ENCODE data around the gene SNRNP35. TPM values are rescaled to one million over a fixed set of nuclear protein-coding genes. Genes with fewer than 3 reads are reported as not detected.
A peak's percentile ranks its signal among the peaks of the same experiment; 100 is the strongest.
"Not testable (repeated sequence)": the region's sequence is repeated elsewhere in the genome, so short reads cannot be mapped to it uniquely, and the experiment has no call there.

The SNRNP35 gene
- total RNA-seq, 1 donor from 2014 or later, result 23.2 TPM

DNA sequence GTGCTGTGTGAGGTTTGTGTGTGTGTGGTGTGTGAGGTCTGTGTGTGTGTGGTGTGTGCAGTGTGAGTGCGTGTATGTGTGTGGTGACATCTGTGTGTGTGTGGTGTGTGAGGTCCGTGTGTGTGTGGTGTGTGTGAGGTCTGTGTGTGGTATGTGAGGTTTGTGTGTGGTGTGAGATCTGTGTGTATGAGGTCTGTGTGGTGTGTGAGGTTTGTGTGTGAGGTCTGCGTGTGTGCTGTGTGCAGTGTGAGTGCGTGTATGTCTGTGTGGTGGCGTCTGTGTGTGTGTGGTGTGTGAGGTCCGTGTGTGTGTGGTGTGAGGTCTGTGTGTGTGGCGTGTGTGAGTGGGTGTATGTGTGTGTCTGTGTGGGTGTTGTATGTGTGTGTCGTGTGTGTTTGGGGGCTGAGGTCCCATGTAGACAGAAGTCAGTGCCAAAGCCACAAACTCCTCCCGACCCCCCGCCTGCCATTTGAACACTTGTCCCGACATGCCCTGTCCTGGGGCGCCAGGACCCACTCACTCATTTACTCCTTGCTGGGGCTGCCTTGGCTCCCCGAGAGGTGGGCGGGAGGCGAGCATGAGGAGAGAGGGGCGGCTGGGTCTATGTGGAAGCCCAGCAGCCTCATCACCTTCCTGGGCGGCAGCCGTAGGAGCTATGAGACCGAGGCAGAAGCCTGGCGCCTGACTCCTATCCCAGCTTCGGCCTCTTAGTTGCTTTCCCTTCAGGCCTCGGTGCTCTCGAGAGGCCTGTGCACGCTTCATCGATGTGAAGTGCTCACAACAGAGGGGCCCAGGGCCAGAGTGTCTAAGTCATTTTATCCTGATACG lies 55.1 kb downstream of the SNRNP35 start:
- ATAC-seq, result peak; percentile 47

DNA sequence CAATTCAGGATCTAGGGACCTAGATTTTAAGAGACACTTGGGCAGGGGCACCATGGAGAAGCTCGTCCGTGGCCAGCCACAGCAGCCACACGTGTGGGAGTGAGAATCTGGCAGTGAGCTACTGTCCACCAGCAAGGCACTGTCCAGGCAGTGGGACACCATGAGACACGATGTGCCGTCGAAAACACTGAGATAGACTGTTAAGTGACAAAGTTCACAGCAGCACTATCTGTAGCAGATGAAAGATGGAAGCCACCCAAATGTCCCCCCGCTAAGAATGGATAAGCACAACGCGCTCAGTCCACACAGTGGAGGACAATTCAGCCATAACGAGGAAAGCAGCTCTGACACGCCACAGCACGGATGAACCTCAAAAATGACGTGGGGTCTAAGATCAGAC lies 55.9 kb downstream of the SNRNP35 start:
- DNase-seq (peak; percentile 42), ATAC-seq (peak; percentile 54)
- intact Hi-C loops (cut with micrococcal nuclease), result no loop called here

More for the DNA sequence above, 55.1 kb downstream of the SNRNP35 start:
- DNase-seq, result no peak
- intact Hi-C loops (cut with micrococcal nuclease), result no loop called here

DNA sequence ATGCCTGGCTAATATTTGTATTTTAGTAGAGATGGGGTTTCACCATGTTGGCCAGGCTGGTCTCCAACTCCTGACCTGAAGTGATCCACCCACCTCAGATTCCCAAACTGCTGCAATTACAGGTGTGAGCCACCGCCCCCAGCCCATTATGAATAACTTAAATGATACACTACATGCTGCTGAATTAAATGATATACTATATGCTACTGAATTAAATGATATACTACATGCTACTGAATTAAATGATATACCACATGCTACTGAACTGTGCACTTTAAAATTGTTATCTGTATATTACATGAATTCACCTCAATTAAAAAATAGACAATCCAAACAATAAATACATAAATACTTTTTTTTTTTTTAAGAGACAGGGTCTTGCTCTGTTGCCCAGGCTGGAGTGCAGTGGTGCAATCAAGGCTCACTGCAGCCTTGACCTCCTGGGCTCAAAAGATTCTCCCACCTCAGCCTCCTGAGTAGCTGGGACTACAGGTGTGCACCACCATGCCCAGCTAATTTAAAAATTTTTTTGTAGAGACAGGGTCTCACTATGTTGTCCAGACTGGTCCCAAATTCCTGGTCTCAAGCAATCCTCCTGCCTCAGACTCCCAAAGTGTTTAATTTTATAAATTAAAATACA lies 56.8 kb downstream of the SNRNP35 start:
- intact Hi-C loops (cut with micrococcal nuclease); ATAC-seq: not testable (repeated sequence)

DNA sequence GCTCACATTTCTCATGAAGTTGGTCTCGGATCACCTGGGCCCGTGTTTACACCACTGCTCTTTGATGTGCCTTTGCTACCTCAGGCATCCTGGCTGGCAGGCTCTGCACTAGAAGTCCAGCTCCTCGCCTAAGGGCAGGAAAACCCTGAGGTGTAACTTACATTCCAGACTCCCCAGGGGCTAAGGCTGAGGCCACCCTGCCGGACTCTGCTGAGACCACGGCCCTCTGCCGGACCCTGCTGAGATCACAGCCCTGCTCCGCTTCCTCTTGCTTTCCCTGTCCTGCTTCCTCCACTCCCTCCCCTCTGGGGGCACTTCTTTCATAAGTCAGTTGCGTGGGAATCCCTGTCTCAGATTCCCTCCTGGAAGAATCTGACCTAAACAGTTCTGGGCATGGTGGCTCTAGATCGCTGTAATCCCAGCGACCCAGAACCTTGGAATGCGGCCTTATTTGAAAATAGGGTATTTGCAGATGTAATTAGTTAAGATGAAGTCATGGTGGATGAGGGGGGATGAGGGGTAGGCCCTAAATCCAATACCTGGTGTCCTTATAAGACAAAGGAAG lies 58.4 kb downstream of the SNRNP35 start:
- no peak for ATAC-seq
- intact Hi-C loops (cut with micrococcal nuclease), result no loop called here

More for the DNA sequence above, 56.8 kb downstream of the SNRNP35 start:
- DNase-seq, result not testable (repeated sequence)

More for the DNA sequence above, 58.4 kb downstream of the SNRNP35 start:
- no peak for DNase-seq

Other genes with a start within 250 kb of the SNRNP35 start
- gene MPHOSPH9, start 225.0 kb upstream of the SNRNP35 start, total RNA-seq, result 27.7 TPM
- 9.6 TPM for gene MTRFR, start 224.7 kb upstream of the SNRNP35 start, total RNA-seq
- 73.1 TPM for gene CDK2AP1, start 186.3 kb upstream of the SNRNP35 start, total RNA-seq
- gene SBNO1, start 93.3 kb upstream of the SNRNP35 start, total RNA-seq, result 29.4 TPM
- 36.4 TPM for gene KMT5A, start 74.0 kb upstream of the SNRNP35 start, total RNA-seq
- 2.1 TPM for gene RILPL2, start 21.5 kb upstream of the SNRNP35 start, total RNA-seq
- gene RILPL1, start 75.6 kb downstream of the SNRNP35 start, total RNA-seq, result 116 TPM
- 151 TPM for gene TMED2, start 126.4 kb downstream of the SNRNP35 start, total RNA-seq
- 7.4 TPM for gene DDX55, start 144.0 kb downstream of the SNRNP35 start, total RNA-seq
- gene EIF2B1, start 175.5 kb downstream of the SNRNP35 start, total RNA-seq, result 27.5 TPM
- gene GTF2H3, start 175.7 kb downstream of the SNRNP35 start, total RNA-seq, result 12.2 TPM
- 3.7 TPM for gene TCTN2, start 213.0 kb downstream of the SNRNP35 start, total RNA-seq